Measurements from ENCODE around the gene SERPINE3.

The SERPINE3 gene

DNA sequence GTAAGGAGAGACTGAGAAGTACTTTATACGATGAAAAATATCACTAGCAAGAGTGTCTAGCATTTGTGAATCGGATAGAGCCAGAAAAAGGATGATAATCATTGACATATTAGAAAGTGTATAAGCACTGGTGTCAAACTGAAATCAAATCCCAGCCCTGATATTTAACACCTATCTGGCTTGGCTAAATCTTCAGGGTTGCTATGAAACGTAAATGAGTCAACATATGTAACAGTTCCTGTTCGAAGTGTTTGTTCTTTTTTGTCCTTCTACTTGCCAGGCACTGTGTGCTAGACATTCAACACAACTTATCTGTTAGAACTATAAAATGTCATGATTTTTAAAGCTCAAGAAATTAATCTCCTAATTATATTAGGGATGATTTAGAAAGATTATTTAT lies 40.8 kb downstream of the SERPINE3 start:
- H3K9ac ChIP-seq (ENCODE audit: low read depth in 1 of 2, low read length in 2 of 2) = no peak overlapping the region
- no peaks in the 10 kb centered on the region for H3K27me3 ChIP-seq (ENCODE audit: control insufficient read depth in 2 of 2, insufficient read depth in 2 of 2, low read length in 2 of 2)
- no peak overlapping the region for H3K4me3 ChIP-seq (ENCODE audit: low read length in 2 of 2)
- no peak overlapping the region for H3K27ac ChIP-seq (ENCODE audit: low read depth in 2 of 2, low read length in 2 of 2)
- peaks cover 23 to 40% of the 10 kb centered on the region in 2 donors for H3K36me3 ChIP-seq (ENCODE audit: control insufficient read depth in 2 of 2, insufficient read depth in 2 of 2, low read length in 2 of 2)
- no peaks in the 10 kb centered on the region for H3K9me3 ChIP-seq (ENCODE audit: control insufficient read depth in 2 of 2, low read length in 2 of 2)
- no peaks in the 10 kb centered on the region for H3K4me1 ChIP-seq (ENCODE audit: control insufficient read depth in 2 of 2, insufficient read depth in 2 of 2, low read length in 2 of 2)

- Histone ChIP-seq H3K4me1 (ENCODE audit: control insufficient read depth in 2 of 2, insufficient read depth in 2 of 2, low read length in 2 of 2) (no peaks in the 10 kb centered on the region), H3K27me3 (ENCODE audit: control insufficient read depth in 2 of 2, insufficient read depth in 2 of 2, low read length in 2 of 2) (no peaks in the 10 kb centered on the region), H3K9me3 (ENCODE audit: control insufficient read depth in 2 of 2, low read length in 2 of 2) (no peaks in the 10 kb centered on the region), H3K27ac (ENCODE audit: low read depth in 2 of 2, low read length in 2 of 2) (no peak overlapping the region), H3K36me3 (ENCODE audit: control insufficient read depth in 2 of 2, insufficient read depth in 2 of 2, low read length in 2 of 2) (peaks cover 6 to 24% of the 10 kb centered on the region in 2 donors), H3K4me3 (ENCODE audit: low read length in 2 of 2) (no peak overlapping the region), H3K9ac (ENCODE audit: low read depth in 1 of 2, low read length in 2 of 2) (no peak overlapping the region)
Observed at GRCh38 chr13:51385114-51385513, 45.6 kb downstream of the SERPINE3 start.

DNA sequence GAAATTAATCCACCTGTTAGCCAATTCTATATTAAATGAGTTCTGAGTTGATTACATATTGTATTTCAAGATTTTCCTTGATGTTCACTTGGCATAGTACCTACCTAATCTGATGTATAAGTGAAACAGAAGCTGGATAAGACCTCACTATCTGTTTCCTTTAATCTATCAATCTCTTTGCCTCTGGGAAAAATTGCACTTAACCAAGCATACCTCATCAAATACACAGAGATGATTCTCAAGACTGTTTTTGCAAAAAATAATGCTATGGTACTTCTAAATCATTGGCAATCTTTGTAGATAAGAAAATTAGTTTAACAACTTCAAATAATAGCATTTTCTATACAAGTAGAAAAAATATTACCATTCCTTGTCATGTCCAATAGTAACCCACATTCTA lies 55.2 kb downstream of the SERPINE3 start:
- Histone ChIP-seq H3K9me3 (ENCODE audit: control insufficient read depth in 2 of 2, low read length in 2 of 2) (no peaks in the 10 kb centered on the region), H3K9ac (ENCODE audit: low read depth in 1 of 2, low read length in 2 of 2) (no peak overlapping the region), H3K27ac (ENCODE audit: low read depth in 2 of 2, low read length in 2 of 2) (no peak overlapping the region), H3K4me3 (ENCODE audit: low read length in 2 of 2) (no peak overlapping the region), H3K27me3 (ENCODE audit: control insufficient read depth in 2 of 2, insufficient read depth in 2 of 2, low read length in 2 of 2) (no peaks in the 10 kb centered on the region), H3K4me1 (ENCODE audit: control insufficient read depth in 2 of 2, insufficient read depth in 2 of 2, low read length in 2 of 2) (peaks cover 3 to 6% of the 10 kb centered on the region in 2 donors), H3K36me3 (ENCODE audit: control insufficient read depth in 2 of 2, insufficient read depth in 2 of 2, low read length in 2 of 2) (peaks cover 0 to 3% of the 10 kb centered on the region in 2 donors)

GRCh38 chr13:51396352-51396751 lies 56.9 kb downstream of the SERPINE3 start:
- no peak overlapping the region for H3K4me3 ChIP-seq (ENCODE audit: low read length in 2 of 2)
- no peak overlapping the region for H3K9ac ChIP-seq (ENCODE audit: low read depth in 1 of 2, low read length in 2 of 2)
- no peaks in the 10 kb centered on the region for H3K9me3 ChIP-seq (ENCODE audit: control insufficient read depth in 2 of 2, low read length in 2 of 2)
- peaks cover 3 to 6% of the 10 kb centered on the region in 2 donors for H3K4me1 ChIP-seq (ENCODE audit: control insufficient read depth in 2 of 2, insufficient read depth in 2 of 2, low read length in 2 of 2)
- peaks cover 3 to 4% of the 10 kb centered on the region in 2 donors for H3K36me3 ChIP-seq (ENCODE audit: control insufficient read depth in 2 of 2, insufficient read depth in 2 of 2, low read length in 2 of 2)
- no peak overlapping the region for H3K27ac ChIP-seq (ENCODE audit: low read depth in 2 of 2, low read length in 2 of 2)
- H3K27me3 ChIP-seq (ENCODE audit: control insufficient read depth in 2 of 2, insufficient read depth in 2 of 2, low read length in 2 of 2) = no peaks in the 10 kb centered on the region

- no peaks in the 10 kb centered on the region for H3K9me3 ChIP-seq (ENCODE audit: control insufficient read depth in 2 of 2, low read length in 2 of 2)
Observed at GRCh38 chr13:51397262-51397941, 57.9 kb downstream of the SERPINE3 start.

DNA sequence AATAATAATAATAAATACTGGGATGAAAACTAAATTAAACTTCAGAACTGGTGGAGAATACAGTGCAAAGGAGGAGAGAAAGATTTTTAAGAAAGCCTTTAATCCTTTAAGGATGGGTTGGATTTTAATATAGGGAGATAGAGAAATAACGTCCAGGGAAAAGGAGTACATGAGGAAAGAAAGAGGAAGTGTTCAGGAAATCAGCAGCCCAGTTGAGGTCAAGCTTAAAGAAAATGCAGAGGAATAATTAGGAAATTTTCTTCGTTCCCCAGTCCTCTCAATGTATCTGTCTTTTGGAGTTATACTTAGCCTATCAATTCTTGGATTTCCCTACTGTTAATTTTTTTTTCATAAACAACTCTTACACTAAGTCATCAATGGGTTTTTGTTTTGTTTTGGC lies 65.7 kb downstream of the SERPINE3 start:
- Histone ChIP-seq H3K4me1 (ENCODE audit: control insufficient read depth in 2 of 2, insufficient read depth in 2 of 2, low read length in 2 of 2) (no peaks in the 10 kb centered on the region), H3K27ac (ENCODE audit: low read depth in 2 of 2, low read length in 2 of 2) (no peak overlapping the region), H3K9me3 (ENCODE audit: control insufficient read depth in 2 of 2, low read length in 2 of 2) (no peaks in the 10 kb centered on the region), H3K4me3 (ENCODE audit: low read length in 2 of 2) (no peak overlapping the region), H3K36me3 (ENCODE audit: control insufficient read depth in 2 of 2, insufficient read depth in 2 of 2, low read length in 2 of 2) (peaks cover 0 to 9% of the 10 kb centered on the region in 2 donors), H3K9ac (ENCODE audit: low read depth in 1 of 2, low read length in 2 of 2) (no peak overlapping the region), H3K27me3 (ENCODE audit: control insufficient read depth in 2 of 2, insufficient read depth in 2 of 2, low read length in 2 of 2) (no peaks in the 10 kb centered on the region)

More at GRCh38 chr13:51397262-51397941, 57.9 kb downstream of the SERPINE3 start:
- no peak overlapping the region for H3K9ac ChIP-seq (ENCODE audit: low read depth in 1 of 2, low read length in 2 of 2)
- peaks cover 1 to 4% of the 10 kb centered on the region in 2 donors for H3K36me3 ChIP-seq (ENCODE audit: control insufficient read depth in 2 of 2, insufficient read depth in 2 of 2, low read length in 2 of 2)
- peaks cover 3 to 6% of the 10 kb centered on the region in 2 donors for H3K4me1 ChIP-seq (ENCODE audit: control insufficient read depth in 2 of 2, insufficient read depth in 2 of 2, low read length in 2 of 2)
- no peaks in the 10 kb centered on the region for H3K27me3 ChIP-seq (ENCODE audit: control insufficient read depth in 2 of 2, insufficient read depth in 2 of 2, low read length in 2 of 2)
- no peak overlapping the region for H3K27ac ChIP-seq (ENCODE audit: low read depth in 2 of 2, low read length in 2 of 2)
- no peak overlapping the region for H3K4me3 ChIP-seq (ENCODE audit: low read length in 2 of 2)

DNA sequence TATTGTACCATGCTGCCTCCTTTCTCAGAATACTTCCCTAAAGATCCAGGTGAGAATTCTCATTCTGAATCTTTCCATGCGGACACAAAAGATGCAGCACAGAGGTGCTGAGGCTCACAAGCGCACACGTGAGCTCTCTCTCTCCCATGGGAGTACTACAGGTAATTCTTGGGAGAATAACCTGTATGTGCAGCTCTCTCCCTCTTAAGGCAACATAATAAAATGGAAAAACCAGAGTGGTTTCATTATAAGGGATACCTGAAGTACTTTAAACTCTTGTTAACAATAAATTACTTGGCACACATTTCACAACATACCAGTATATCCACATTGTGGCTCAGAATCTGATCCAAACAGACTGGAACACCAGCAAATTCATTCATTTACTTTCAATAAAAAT lies 72.9 kb downstream of the SERPINE3 start:
- Histone ChIP-seq H3K27ac (ENCODE audit: low read depth in 2 of 2, low read length in 2 of 2) (no peak overlapping the region), H3K9ac (ENCODE audit: low read depth in 1 of 2, low read length in 2 of 2) (no peak overlapping the region), H3K4me1 (ENCODE audit: control insufficient read depth in 2 of 2, insufficient read depth in 2 of 2, low read length in 2 of 2) (no peaks in the 10 kb centered on the region), H3K27me3 (ENCODE audit: control insufficient read depth in 2 of 2, insufficient read depth in 2 of 2, low read length in 2 of 2) (no peaks in the 10 kb centered on the region), H3K36me3 (ENCODE audit: control insufficient read depth in 2 of 2, insufficient read depth in 2 of 2, low read length in 2 of 2) (peaks cover 3 to 11% of the 10 kb centered on the region in 2 donors), H3K4me3 (ENCODE audit: low read length in 2 of 2) (no peak overlapping the region), H3K9me3 (ENCODE audit: control insufficient read depth in 2 of 2, low read length in 2 of 2) (no peaks in the 10 kb centered on the region)

Measured in mucosa of rectum (tissue), 2 donors.